GM23338 (cell line): ENCODE data around the gene ZDHHC1.

Experiments
- CTCF ChIP-seq, 2 experiments: fragments of 200-600 bp in 1 of 2; sonication (generic) in 1 of 2; conservative IDR thresholded peaks; 2 replicates each; pipeline versions ENCODE4 v1.5.1 to v1.6.1; 2016 to 2017; ENCODE audit warnings: antibody characterized with exemption in 2 of 2, low read depth in 2 of 2, mild to moderate bottlenecking in 2 of 2, moderate library complexity in 1 of 2
- ETS1 ChIP-seq: IDR thresholded peaks from 2 replicates; pipeline ENCODE4 v1.6.1; 2016; ENCODE audit warnings: antibody characterized with exemption
- POLR2AphosphoS5 ChIP-seq: IDR thresholded peaks from 2 replicates; pipeline ENCODE4 v1.6.1; 2016; ENCODE audit warnings: antibody characterized with exemption, low read depth
- REST ChIP-seq: IDR thresholded peaks from one replicate; pipeline ENCODE4 v1.6.1; 2018; ENCODE audit warnings: antibody characterized with exemption; ENCODE audit not compliant: unreplicated experiment

DNA sequence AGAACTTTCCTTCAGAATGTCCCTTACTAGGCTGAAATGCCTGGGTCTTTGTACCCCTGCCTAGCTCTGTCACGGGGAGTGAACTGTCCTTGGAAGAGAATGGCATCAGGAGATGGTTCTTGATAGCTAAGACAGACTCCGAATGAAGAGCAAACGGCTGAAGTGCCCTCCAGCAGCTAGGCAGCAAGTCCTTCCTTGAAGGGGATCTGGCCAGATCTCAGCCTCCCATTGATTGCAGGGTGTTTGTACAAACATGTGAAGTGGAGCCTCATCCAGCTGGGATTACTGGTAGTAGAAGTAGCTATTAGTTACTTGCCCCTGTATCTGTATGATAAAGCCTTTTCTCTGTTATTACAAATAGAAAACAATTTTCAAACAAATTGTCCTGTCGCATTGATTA is 58.7 kb downstream of the ZDHHC1 start:
- TF ChIP-seq POLR2AphosphoS5, result no peak
- TF ChIP-seq ETS1, result no peak
- TF ChIP-seq REST, result no peak
- TF ChIP-seq CTCF (conservative IDR thresholded peaks at IDR 0.05; ENCODE audit: low read depth in 2 of 2), result no peak
